T-helper 17 cell (primary cell): ENCODE measurements around the gene TNPO2. TPM values are rescaled to one million over a fixed set of nuclear protein-coding genes. Genes with fewer than 3 reads are reported as not detected.

ENCODE experiments used
- ATAC-seq: fragments of 150-1000 bp; cut with Tn5 transposase; 2 replicates; pipeline ENCODE4 v1.10.0; 2021; ENCODE audit warnings: mild to moderate bottlenecking, moderate library complexity
- DNase-seq, 3 donors: peaks; one replicate each; pipeline versions ENCODE4 v3.0.0 to v3.0.0-alpha.2; 2020 to 2021
- H3K9me3 ChIP-seq: one replicate; pipeline ENCODE4 v1.7.0; 2013; ENCODE audit warnings: low read length, mild to moderate bottlenecking; ENCODE audit not compliant: control insufficient read depth, poor library complexity, severe bottlenecking
- H3K27ac Mint-ChIP-seq: one replicate; pipeline ENCODE4 v1.8.0; 2022; ENCODE audit warnings: mild to moderate bottlenecking, moderate library complexity, mixed read lengths
- H3K27me3 Mint-ChIP-seq: one replicate; pipeline ENCODE4 v1.8.0; 2022; ENCODE audit warnings: mixed read lengths
- H3K36me3 Mint-ChIP-seq: one replicate; pipeline ENCODE4 v1.8.0; 2022; ENCODE audit warnings: low read depth, mixed read lengths
- H3K4me1 Mint-ChIP-seq: one replicate; pipeline ENCODE4 v1.8.0; 2022; ENCODE audit warnings: mild to moderate bottlenecking, mixed read lengths
- H3K4me3 Mint-ChIP-seq: one replicate; pipeline ENCODE4 v1.8.0; 2022; ENCODE audit warnings: mild to moderate bottlenecking, moderate library complexity, mixed read lengths
- total RNA-seq, 4 donors: library from RNA in 2 of 4; stranded (reverse) in 2 of 4; gene quantifications; one replicate each; pipeline ENCODE4 v1.2.3 and lab custom pipeline; 2022 to 2026

TNPO2 gene
- total RNA-seq, 2 donors from 2014 or later: 48.6 to 60.0 TPM

DNA sequence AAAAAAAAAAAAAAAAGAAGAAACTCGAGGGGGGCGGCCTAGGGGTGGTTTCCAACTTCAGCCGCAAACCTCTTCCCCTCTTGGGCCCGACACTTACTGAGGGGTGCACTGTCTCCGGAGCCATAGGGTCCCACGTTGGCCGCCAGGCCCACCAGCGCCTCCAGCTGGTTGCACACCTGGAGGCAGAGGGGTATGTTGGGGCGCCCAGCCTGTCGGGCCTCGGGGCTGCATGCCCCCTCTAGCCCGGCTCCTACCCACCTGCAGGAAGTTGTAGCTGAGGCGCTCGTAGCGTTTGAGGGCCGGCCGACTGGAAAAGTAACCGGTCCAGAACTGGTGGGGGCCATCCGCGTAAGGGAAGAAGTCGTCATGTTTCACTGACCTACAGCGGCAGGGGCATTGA is 65.8 kb downstream of the TNPO2 start:
- H3K9me3 ChIP-seq: no peaks in the 10 kb centered on the region
- no peak for ATAC-seq
- Mint-ChIP-seq H3K4me3 (no peak overlapping the region), H3K27me3 (no peaks in the 10 kb centered on the region), H3K4me1 (peaks cover 5% of the 10 kb centered on the region), H3K36me3 (peaks cover 16% of the 10 kb centered on the region), H3K27ac (no peak overlapping the region)
- DNase-seq: no peak

- Mint-ChIP-seq H3K4me1 (peaks cover 5% of the 10 kb centered on the region), H3K27ac (no peak overlapping the region), H3K36me3 (peaks cover 16% of the 10 kb centered on the region), H3K27me3 (no peaks in the 10 kb centered on the region), H3K4me3 (no peak overlapping the region)
- no peaks in the 10 kb centered on the region for H3K9me3 ChIP-seq
- DNase-seq: no peak
- ATAC-seq: peak; percentile 30
These were observed 66.7 kb downstream of the TNPO2 start for GRCh38 chr19:12656899-12657571.

- H3K36me3 Mint-ChIP-seq: peaks cover 16% of the 10 kb centered on the region
- H3K4me3 Mint-ChIP-seq: no peak overlapping the region
- DNase-seq (no peak), ATAC-seq (no peak)
- peaks cover 5% of the 10 kb centered on the region for H3K4me1 Mint-ChIP-seq
- peak overlapping the region; percentile 41 for H3K27ac Mint-ChIP-seq
- H3K27me3 Mint-ChIP-seq: no peaks in the 10 kb centered on the region
- H3K9me3 ChIP-seq: no peaks in the 10 kb centered on the region
These were observed 68.2 kb downstream of the TNPO2 start for GRCh38 chr19:12655546-12655945.

DNA sequence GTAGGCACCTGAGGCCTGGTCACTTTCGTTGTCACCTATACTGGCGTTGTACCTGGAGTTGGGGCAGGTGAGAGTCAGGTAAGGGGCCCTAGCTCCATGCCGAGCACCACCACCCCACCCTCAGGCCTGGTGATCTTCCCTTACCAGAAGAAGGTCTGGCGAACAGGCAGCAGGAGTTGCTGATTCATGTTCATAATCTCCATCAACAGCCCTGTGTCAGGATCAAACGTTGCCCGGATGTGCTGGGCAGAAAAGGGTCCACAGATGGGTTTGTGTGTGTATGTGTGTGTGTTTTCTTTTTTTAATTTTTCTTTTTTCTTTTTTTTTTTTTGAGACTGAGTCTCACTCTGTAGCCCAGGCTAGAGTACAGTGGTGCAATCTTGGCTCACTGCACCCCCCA is 71.5 kb downstream of the TNPO2 start:
- DNase-seq: no peak
- H3K27me3 Mint-ChIP-seq: no peaks in the 10 kb centered on the region
- no peak overlapping the region for H3K27ac Mint-ChIP-seq
- H3K9me3 ChIP-seq: no peaks in the 10 kb centered on the region
- peaks cover 3% of the 10 kb centered on the region for H3K4me1 Mint-ChIP-seq
- no peak overlapping the region for H3K4me3 Mint-ChIP-seq
- no peak for ATAC-seq
- H3K36me3 Mint-ChIP-seq: peaks cover 9% of the 10 kb centered on the region

DNA sequence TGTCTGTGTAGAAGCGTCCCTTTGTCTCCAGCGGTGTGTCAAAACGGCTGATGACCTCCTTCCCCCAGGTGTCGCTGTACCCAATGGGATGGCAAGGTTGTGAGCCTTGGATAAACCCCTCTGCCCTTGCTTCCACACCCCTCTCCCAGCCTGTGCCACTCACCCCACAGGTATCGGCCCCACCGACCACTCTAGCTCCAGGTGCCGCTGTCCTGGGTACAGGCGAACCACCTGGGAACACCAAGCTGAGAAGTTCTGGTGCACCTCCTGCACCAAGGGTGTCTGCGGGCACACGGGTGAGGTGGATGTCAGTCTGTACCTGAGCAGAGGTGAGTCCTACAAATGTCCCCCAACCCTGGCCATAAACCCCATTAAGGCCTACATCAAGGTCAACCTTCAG is 73.8 kb downstream of the TNPO2 start:
- Mint-ChIP-seq H3K4me3 (no peak overlapping the region), H3K4me1 (no peaks in the 10 kb centered on the region), H3K27me3 (no peaks in the 10 kb centered on the region), H3K36me3 (no peaks in the 10 kb centered on the region), H3K27ac (no peak overlapping the region)
- DNase-seq (no peak), ATAC-seq (no peak)
- no peaks in the 10 kb centered on the region for H3K9me3 ChIP-seq

Other genes with a start within 250 kb of the TNPO2 start
- gene ZNF709, start 239.1 kb downstream of the TNPO2 start, total RNA-seq: 1 to 10 TPM; 1.5 to 1.6 TPM
- gene ZNF564, start 172.4 kb downstream of the TNPO2 start, total RNA-seq: 10 to 100 TPM; 12.0 to 14.5 TPM
- gene ZNF490, start 113.1 kb downstream of the TNPO2 start, total RNA-seq: 1 to 10 TPM; 6.8 to 7.0 TPM
- gene ZNF791, start 113.0 kb downstream of the TNPO2 start, total RNA-seq: 10 to 100 TPM; 46.2 to 47.0 TPM
- gene MAN2B1, start 57.2 kb downstream of the TNPO2 start, total RNA-seq: 100 to 1,000 TPM; 157 to 181 TPM
- gene WDR83, start 57.1 kb downstream of the TNPO2 start, total RNA-seq: 10 to 100 TPM; 10.5 to 11.1 TPM
- 100 to 1,000 TPM; 126 to 147 TPM for gene DHPS, start 42.1 kb downstream of the TNPO2 start, total RNA-seq
- not detected for gene GNG14, start 35.9 kb downstream of the TNPO2 start, total RNA-seq
- 1 to 10 TPM; 2.9 to 3.5 TPM for gene FBXW9, start 27.3 kb downstream of the TNPO2 start, total RNA-seq
- gene TRIR, start 10.8 kb upstream of the TNPO2 start, total RNA-seq: 100 to 1,000 TPM; 176 to 185 TPM
- gene GET3, start 13.6 kb upstream of the TNPO2 start, total RNA-seq: 10 to 100 TPM; 29.8 to 32.6 TPM
- gene BEST2, start 27.9 kb upstream of the TNPO2 start, total RNA-seq: not detected
- gene HOOK2, start 51.6 kb upstream of the TNPO2 start, total RNA-seq: 10 to 100 TPM; 14.9 to 19.3 TPM
- gene JUNB, start 67.6 kb upstream of the TNPO2 start, total RNA-seq: 1,000 to 10,000 TPM; 1,500 to 1,584 TPM
- 10 to 100 TPM; 92.6 to 97.0 TPM for gene PRDX2, start 77.9 kb upstream of the TNPO2 start, total RNA-seq
- gene THSD8, start 78.1 kb upstream of the TNPO2 start, total RNA-seq: 1 to 10 TPM in 1 of 2 donors, under 1 TPM in 1; 0.85 to 3.0 TPM
- gene RNASEH2A, start 82.7 kb upstream of the TNPO2 start, total RNA-seq: 1 to 10 TPM; 3.1 to 5.7 TPM
- gene RTBDN, start 110.6 kb upstream of the TNPO2 start, total RNA-seq: not detected
- gene MAST1, start 114.6 kb upstream of the TNPO2 start, total RNA-seq: 1 to 10 TPM; 1.5 to 4.1 TPM
- 10 to 100 TPM; 17.8 to 19.8 TPM for gene DNASE2, start 157.5 kb upstream of the TNPO2 start, total RNA-seq
- gene KLF1, start 163.3 kb upstream of the TNPO2 start, total RNA-seq: not detected
- gene GCDH, start 167.2 kb upstream of the TNPO2 start, total RNA-seq: 10 to 100 TPM; 34.0 to 36.2 TPM
- gene SYCE2, start 195.4 kb upstream of the TNPO2 start, total RNA-seq: under 1 TPM; 0.52 to 0.86 TPM
- 10 to 100 TPM; 23.2 to 28.3 TPM for gene FARSA, start 209.8 kb upstream of the TNPO2 start, total RNA-seq
- 100 to 1,000 TPM; 418 to 472 TPM for gene CALR, start 214.7 kb upstream of the TNPO2 start, total RNA-seq
- 10 to 100 TPM; 74.1 to 82.1 TPM for gene RAD23A, start 221.9 kb upstream of the TNPO2 start, total RNA-seq
- 1 to 10 TPM; 6.9 to 8.3 TPM for gene GADD45GIP1, start 233.3 kb upstream of the TNPO2 start, total RNA-seq
- gene DAND5, start 245.6 kb upstream of the TNPO2 start, total RNA-seq: not detected